Effector memory CD4-positive, alpha-beta T cell (primary cell): ENCODE data around the gene LDLRAD4.

Experiments
- DNase-seq, 3 donors: peaks; one replicate each; pipeline ENCODE4 v3.0.0-alpha.2; 2020
- H3K27ac ChIP-seq: 2 replicates; pipeline ENCODE4 v1.7.0; 2013; ENCODE audit warnings: mild to moderate bottlenecking, low read length, moderate library complexity; ENCODE audit not compliant: insufficient read depth, poor library complexity, severe bottlenecking
- H3K27me3 ChIP-seq: replicated peaks from 2 replicates; pipeline ENCODE4 v1.7.0; 2013; ENCODE audit warnings: mild to moderate bottlenecking, low read length; ENCODE audit not compliant: insufficient read depth, control insufficient read depth, poor library complexity, severe bottlenecking
- H3K36me3 ChIP-seq: 2 replicates; pipeline ENCODE4 v1.7.0; 2013; ENCODE audit warnings: mild to moderate bottlenecking, low read length, moderate library complexity; ENCODE audit not compliant: control insufficient read depth, insufficient read depth
- H3K4me1 ChIP-seq: 2 replicates; pipeline ENCODE4 v1.7.0; 2013; ENCODE audit warnings: low read length, mild to moderate bottlenecking; ENCODE audit not compliant: control insufficient read depth, insufficient read depth, poor library complexity, severe bottlenecking
- H3K4me3 ChIP-seq: 2 replicates; pipeline ENCODE4 v1.7.0; 2013; ENCODE audit warnings: low read length, low read depth, mild to moderate bottlenecking; ENCODE audit not compliant: insufficient read depth, poor library complexity, severe bottlenecking
- H3K9me3 ChIP-seq: 2 replicates; pipeline ENCODE4 v1.7.0; 2013; ENCODE audit warnings: mild to moderate bottlenecking, low read length, moderate library complexity; ENCODE audit not compliant: control insufficient read depth

Gene LDLRAD4

GRCh38 chr18:13380691-13381070 lies 162.1 kb downstream of the LDLRAD4 start:
- Histone ChIP-seq H3K4me3 (no peak overlapping the region), H3K36me3 (no peaks in the 10 kb centered on the region), H3K9me3 (no peaks in the 10 kb centered on the region), H3K27me3 (no peaks in the 10 kb centered on the region), H3K27ac (peak overlapping the region; percentile 95), H3K4me1 (peaks cover 63% of the 10 kb centered on the region)
- no peak for DNase-seq

GRCh38 chr18:13381331-13381730 lies 162.8 kb downstream of the LDLRAD4 start:
- Histone ChIP-seq H3K27me3 (no peaks in the 10 kb centered on the region), H3K36me3 (no peaks in the 10 kb centered on the region), H3K4me3 (peak overlapping the region; percentile 49), H3K4me1 (peaks cover 56% of the 10 kb centered on the region), H3K27ac (peak overlapping the region; percentile 95), H3K9me3 (no peaks in the 10 kb centered on the region)
- no peak for DNase-seq

GRCh38 chr18:13381944-13382365 lies 163.4 kb downstream of the LDLRAD4 start:
- Histone ChIP-seq H3K36me3 (no peaks in the 10 kb centered on the region), H3K27me3 (no peaks in the 10 kb centered on the region), H3K9me3 (no peaks in the 10 kb centered on the region), H3K4me3 (peak overlapping the region; percentile 49), H3K27ac (peak overlapping the region; percentile 95), H3K4me1 (peaks cover 50% of the 10 kb centered on the region)
- peak; percentile 19 to 46 (median 42) for DNase-seq

- H3K9me3 ChIP-seq, result no peaks in the 10 kb centered on the region
- peak overlapping the region; percentile 95 for H3K27ac ChIP-seq
- H3K36me3 ChIP-seq, result peaks cover 1% of the 10 kb centered on the region
- peaks cover 45% of the 10 kb centered on the region for H3K4me1 ChIP-seq
- peak; percentile 23 to 51 (median 28) for DNase-seq
- H3K4me3 ChIP-seq, result peak overlapping the region; percentile 49
- H3K27me3 ChIP-seq, result no peaks in the 10 kb centered on the region
Observed at GRCh38 chr18:13382366-13382953, 163.9 kb downstream of the LDLRAD4 start.

- no peaks in the 10 kb centered on the region for H3K27me3 ChIP-seq
- H3K9me3 ChIP-seq, result no peaks in the 10 kb centered on the region
- peak overlapping the region; percentile 49 for H3K4me3 ChIP-seq
- peaks cover 8% of the 10 kb centered on the region for H3K36me3 ChIP-seq
- peaks cover 38% of the 10 kb centered on the region for H3K4me1 ChIP-seq
- DNase-seq, result no peak
- H3K27ac ChIP-seq, result peak overlapping the region; percentile 95
Observed at GRCh38 chr18:13382954-13383827, 164.6 kb downstream of the LDLRAD4 start.

- H3K36me3 ChIP-seq, result peaks cover 20% of the 10 kb centered on the region
- no peak for DNase-seq
- no peak overlapping the region for H3K4me3 ChIP-seq
Observed at GRCh38 chr18:13386891-13387801, 168.6 kb downstream of the LDLRAD4 start.

GRCh38 chr18:13387855-13388548 lies 169.4 kb downstream of the LDLRAD4 start:
- peaks cover 20% of the 10 kb centered on the region for H3K36me3 ChIP-seq
- no peaks in the 10 kb centered on the region for H3K9me3 ChIP-seq
- peaks cover 9% of the 10 kb centered on the region for H3K4me1 ChIP-seq
- no peak overlapping the region for H3K4me3 ChIP-seq
- H3K27me3 ChIP-seq, result no peaks in the 10 kb centered on the region
- DNase-seq, result no peak
- H3K27ac ChIP-seq, result no peak overlapping the region

More at GRCh38 chr18:13386891-13387801, 168.6 kb downstream of the LDLRAD4 start:
- Histone ChIP-seq H3K27me3 (no peaks in the 10 kb centered on the region), H3K4me1 (peaks cover 15% of the 10 kb centered on the region), H3K9me3 (no peaks in the 10 kb centered on the region), H3K27ac (no peak overlapping the region)

GRCh38 chr18:13388586-13389490 lies 170.3 kb downstream of the LDLRAD4 start:
- H3K4me1 ChIP-seq, result peaks cover under 1% of the 10 kb centered on the region
- no peak overlapping the region for H3K4me3 ChIP-seq

More at GRCh38 chr18:13388586-13389490, 170.3 kb downstream of the LDLRAD4 start:
- Histone ChIP-seq H3K27ac (no peak overlapping the region), H3K36me3 (peaks cover 20% of the 10 kb centered on the region), H3K9me3 (no peaks in the 10 kb centered on the region), H3K27me3 (no peaks in the 10 kb centered on the region)
- no peak for DNase-seq
